H1 (cell line): ENCODE data around the gene BIN2.

Experiments
- GABPA ChIP-seq: IDR thresholded peaks from 2 replicates; pipeline ENCODE4 v1.6.1; 2011; ENCODE audit warnings: mild to moderate bottlenecking, low read length, moderate library complexity, borderline replicate concordance; ENCODE audit not compliant: insufficient read depth
- TF ChIP-seq, protein P1 (sequence below), 3 experiments: IDR thresholded peaks; 1 replicate in 2 of 3; 2 replicates in 1 of 3; pipeline versions ENCODE4 v1.5.1 to v1.6.1; 2011; ENCODE audit warnings: low read length in 3 of 3, mild to moderate bottlenecking in 3 of 3, inconsistent platforms in 2 of 3, low read depth in 1 of 3, moderate library complexity in 1 of 3; ENCODE audit not compliant: insufficient read depth in 1 of 3; ENCODE audit errors: control extremely low read depth in 1 of 3
- TF ChIP-seq, protein P2 (sequence below): IDR thresholded peaks from 2 replicates; pipeline ENCODE4 v1.6.1; 2012; ENCODE audit warnings: inconsistent platforms

DNA sequence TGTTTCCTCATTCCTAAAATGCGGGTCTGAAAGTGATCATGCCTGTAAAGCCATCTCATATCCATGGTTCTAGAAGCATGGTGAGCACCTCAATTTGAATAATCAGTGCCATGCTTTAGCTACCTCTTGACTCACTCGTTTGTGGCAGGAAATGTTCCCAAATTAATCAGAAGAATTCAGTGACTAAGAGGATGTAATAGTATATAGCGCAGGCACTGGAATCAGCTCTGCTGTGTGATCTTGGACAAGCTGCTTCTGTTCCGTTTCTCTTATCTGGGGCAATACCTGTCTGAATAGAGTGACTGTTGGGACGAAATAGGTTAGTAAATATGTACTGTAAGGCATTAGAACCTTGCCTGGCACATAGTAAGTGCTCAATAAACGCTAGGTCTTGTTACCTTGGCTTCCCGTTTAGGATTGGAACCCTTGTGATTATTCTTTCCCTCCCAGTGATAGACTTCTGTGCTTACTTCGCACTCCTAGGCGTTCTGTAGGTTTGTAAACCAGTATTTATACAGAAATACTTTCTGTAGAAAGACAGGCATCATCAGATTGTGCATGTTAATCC is 52.9 kb downstream of the BIN2 start:
- TF ChIP-seq, protein P1, sequence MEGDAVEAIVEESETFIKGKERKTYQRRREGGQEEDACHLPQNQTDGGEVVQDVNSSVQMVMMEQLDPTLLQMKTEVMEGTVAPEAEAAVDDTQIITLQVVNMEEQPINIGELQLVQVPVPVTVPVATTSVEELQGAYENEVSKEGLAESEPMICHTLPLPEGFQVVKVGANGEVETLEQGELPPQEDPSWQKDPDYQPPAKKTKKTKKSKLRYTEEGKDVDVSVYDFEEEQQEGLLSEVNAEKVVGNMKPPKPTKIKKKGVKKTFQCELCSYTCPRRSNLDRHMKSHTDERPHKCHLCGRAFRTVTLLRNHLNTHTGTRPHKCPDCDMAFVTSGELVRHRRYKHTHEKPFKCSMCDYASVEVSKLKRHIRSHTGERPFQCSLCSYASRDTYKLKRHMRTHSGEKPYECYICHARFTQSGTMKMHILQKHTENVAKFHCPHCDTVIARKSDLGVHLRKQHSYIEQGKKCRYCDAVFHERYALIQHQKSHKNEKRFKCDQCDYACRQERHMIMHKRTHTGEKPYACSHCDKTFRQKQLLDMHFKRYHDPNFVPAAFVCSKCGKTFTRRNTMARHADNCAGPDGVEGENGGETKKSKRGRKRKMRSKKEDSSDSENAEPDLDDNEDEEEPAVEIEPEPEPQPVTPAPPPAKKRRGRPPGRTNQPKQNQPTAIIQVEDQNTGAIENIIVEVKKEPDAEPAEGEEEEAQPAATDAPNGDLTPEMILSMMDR (IDR thresholded peaks at IDR 0.05; ENCODE audit: control extremely low read depth in 1 of 3, insufficient read depth in 1 of 3, low read depth in 1 of 3, low read length in 3 of 3) = no peak
- TF ChIP-seq, protein P2, sequence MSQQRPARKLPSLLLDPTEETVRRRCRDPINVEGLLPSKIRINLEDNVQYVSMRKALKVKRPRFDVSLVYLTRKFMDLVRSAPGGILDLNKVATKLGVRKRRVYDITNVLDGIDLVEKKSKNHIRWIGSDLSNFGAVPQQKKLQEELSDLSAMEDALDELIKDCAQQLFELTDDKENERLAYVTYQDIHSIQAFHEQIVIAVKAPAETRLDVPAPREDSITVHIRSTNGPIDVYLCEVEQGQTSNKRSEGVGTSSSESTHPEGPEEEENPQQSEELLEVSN = no peak
- TF ChIP-seq GABPA = no peak
